Subcutaneous abdominal adipose tissue (tissue), 5 donors: Measurements from ENCODE around the gene FGF2.
A peak's percentile ranks its signal among the peaks of the same experiment; 100 is the strongest.

ENCODE experiments used
- H3K27ac ChIP-seq: one replicate; pipeline ENCODE4 v1.7.0; 2013; ENCODE audit warnings: low read depth, mild to moderate bottlenecking, inconsistent platforms, low read length, moderate library complexity
- H3K27me3 ChIP-seq, 5 donors: one replicate each; pipeline ENCODE4 v1.7.0; 2013; ENCODE audit warnings: low read length in 5 of 5, inconsistent platforms in 1 of 5; ENCODE audit not compliant: control insufficient read depth in 5 of 5, insufficient read depth in 4 of 5
- H3K36me3 ChIP-seq, 5 donors: one replicate each; pipeline ENCODE4 v1.7.0; 2013; ENCODE audit warnings: low read length in 5 of 5; ENCODE audit not compliant: control insufficient read depth in 5 of 5, insufficient read depth in 5 of 5
- H3K4me1 ChIP-seq, 5 donors: one replicate each; pipeline ENCODE4 v1.7.0; 2013; ENCODE audit warnings: low read length in 5 of 5, mild to moderate bottlenecking in 3 of 5, moderate library complexity in 1 of 5; ENCODE audit not compliant: control insufficient read depth in 5 of 5, insufficient read depth in 5 of 5
- H3K4me3 ChIP-seq, 5 donors: one replicate each; pipeline ENCODE4 v1.7.0; 2013; ENCODE audit warnings: low read length in 5 of 5, low read depth in 1 of 5
- H3K9ac ChIP-seq, 5 donors: one replicate each; pipeline ENCODE4 v1.7.0; 2013; ENCODE audit warnings: low read length in 5 of 5, mild to moderate bottlenecking in 4 of 5, moderate library complexity in 3 of 5
- H3K9me3 ChIP-seq, 5 donors: one replicate each; pipeline ENCODE4 v1.7.0; 2013; ENCODE audit warnings: low read length in 5 of 5; ENCODE audit not compliant: control insufficient read depth in 5 of 5
- donor health status: healthy.
- donor health status: healthy.
- donor health status: healthy.
- donor health status: healthy.
- donor health status: healthy.

Gene FGF2

GRCh38 chr4:122899682-122900081 lies 73.1 kb downstream of the FGF2 start:
- Histone ChIP-seq H3K4me1 (peaks cover 0 to 14% (median 0%) of the 10 kb centered on the region in 5 donors), H3K9ac (no peak overlapping the region), H3K27me3 (no peaks in the 10 kb centered on the region), H3K4me3 (no peak overlapping the region), H3K27ac (peak overlapping the region; percentile 61), H3K36me3 (peaks cover 0 to 4% (median 2%) of the 10 kb centered on the region in 5 donors), H3K9me3 (no peaks in the 10 kb centered on the region)

DNA sequence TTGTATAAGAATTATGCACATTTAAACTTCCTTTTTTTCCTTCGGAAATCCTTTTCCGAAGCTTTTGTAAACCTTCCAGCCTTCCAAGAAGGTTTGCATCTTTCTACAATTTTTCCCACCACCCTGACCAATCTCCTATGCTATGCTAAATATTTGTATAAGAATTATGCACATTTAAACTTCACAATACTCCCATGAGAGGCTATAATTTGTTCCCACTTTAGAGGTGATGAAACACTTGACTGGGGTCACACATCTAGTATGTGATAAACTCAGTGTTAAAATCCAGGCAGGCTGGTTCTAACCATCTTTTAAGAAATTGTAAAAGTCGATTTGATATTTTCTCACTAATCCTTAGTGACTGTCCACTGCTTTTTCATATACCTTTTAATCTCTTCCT lies 73.7 kb downstream of the FGF2 start:
- Histone ChIP-seq H3K9me3 (no peaks in the 10 kb centered on the region), H3K36me3 (peaks cover 0 to 4% (median 2%) of the 10 kb centered on the region in 5 donors), H3K9ac (no peak overlapping the region), H3K4me1 (peaks cover 0 to 14% (median 0%) of the 10 kb centered on the region in 5 donors), H3K4me3 (no peak overlapping the region), H3K27me3 (no peaks in the 10 kb centered on the region), H3K27ac (peak overlapping the region; percentile 31)

- peaks cover 0 to 14% (median 0%) of the 10 kb centered on the region in 5 donors for H3K4me1 ChIP-seq
- H3K9me3 ChIP-seq = no peaks in the 10 kb centered on the region
- H3K36me3 ChIP-seq = peaks cover 0 to 3% (median under 1%) of the 10 kb centered on the region in 5 donors
- no peak overlapping the region for H3K9ac ChIP-seq
- no peaks in the 10 kb centered on the region for H3K27me3 ChIP-seq
- peak overlapping the region; percentile 31 for H3K27ac ChIP-seq
- H3K4me3 ChIP-seq = no peak overlapping the region
Measured at GRCh38 chr4:122901247-122902010, 74.8 kb downstream of the FGF2 start.

DNA sequence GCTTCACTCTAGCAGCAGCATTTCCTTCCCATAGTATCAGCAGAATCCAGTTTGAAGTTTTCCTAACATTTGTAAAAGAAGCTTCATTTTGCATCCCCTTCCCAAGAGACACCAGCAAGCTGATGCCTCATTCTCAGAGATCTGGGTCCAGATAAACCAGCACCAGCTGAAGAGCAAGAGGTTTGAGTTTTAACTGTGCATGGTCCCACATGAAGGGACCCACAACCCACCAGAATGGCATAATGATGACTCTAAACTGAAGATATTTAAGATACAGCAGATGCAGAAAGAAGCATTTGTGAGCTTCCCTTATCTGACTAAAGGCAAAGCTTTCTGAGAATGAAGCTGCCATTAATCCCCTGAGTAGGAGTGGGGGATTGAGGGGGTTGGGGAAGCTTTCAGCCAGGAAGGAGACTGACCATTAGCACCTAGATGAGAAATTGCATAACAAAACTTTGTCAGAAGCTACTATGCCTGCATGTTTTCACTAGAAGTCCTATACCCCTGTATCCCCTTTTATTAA lies 77.2 kb downstream of the FGF2 start:
- peaks cover 0 to 3% (median 0%) of the 10 kb centered on the region in 5 donors for H3K36me3 ChIP-seq
- no peaks in the 10 kb centered on the region for H3K9me3 ChIP-seq
- no peaks in the 10 kb centered on the region for H3K27me3 ChIP-seq
- no peak overlapping the region for H3K9ac ChIP-seq
- peaks cover 0 to 9% (median 0%) of the 10 kb centered on the region in 5 donors for H3K4me1 ChIP-seq
- H3K27ac ChIP-seq = no peak overlapping the region
- H3K4me3 ChIP-seq = no peak overlapping the region

- H3K4me3 ChIP-seq = no peak overlapping the region
- peaks cover 0 to 11% (median 0%) of the 10 kb centered on the region in 5 donors for H3K4me1 ChIP-seq
- no peak overlapping the region for H3K9ac ChIP-seq
- peaks cover 0 to 5% (median 0%) of the 10 kb centered on the region in 5 donors for H3K36me3 ChIP-seq
- no peaks in the 10 kb centered on the region for H3K9me3 ChIP-seq
- H3K27me3 ChIP-seq = no peaks in the 10 kb centered on the region
- no peak overlapping the region for H3K27ac ChIP-seq
Measured at GRCh38 chr4:122906859-122907305, 80.3 kb downstream of the FGF2 start.

- H3K4me3 ChIP-seq = no peak overlapping the region
- no peaks in the 10 kb centered on the region for H3K27me3 ChIP-seq
- H3K9ac ChIP-seq = no peak overlapping the region
- no peaks in the 10 kb centered on the region for H3K9me3 ChIP-seq
- peaks cover 0 to 5% (median 0%) of the 10 kb centered on the region in 5 donors for H3K36me3 ChIP-seq
- no peak overlapping the region for H3K27ac ChIP-seq
- H3K4me1 ChIP-seq = peaks cover 0 to 14% (median 0%) of the 10 kb centered on the region in 5 donors
Measured at GRCh38 chr4:122908223-122908622, 81.6 kb downstream of the FGF2 start.

GRCh38 chr4:122909683-122910082 lies 83.1 kb downstream of the FGF2 start:
- no peak overlapping the region for H3K4me3 ChIP-seq
- H3K36me3 ChIP-seq = peaks cover 0 to 5% (median 0%) of the 10 kb centered on the region in 5 donors

GRCh38 chr4:122911588-122911987 lies 85.0 kb downstream of the FGF2 start:
- H3K36me3 ChIP-seq = peaks cover 0 to 7% (median 3%) of the 10 kb centered on the region in 5 donors
- H3K4me1 ChIP-seq = peaks cover 0 to 16% (median 0%) of the 10 kb centered on the region in 5 donors
- no peaks in the 10 kb centered on the region for H3K27me3 ChIP-seq
- no peak overlapping the region for H3K9ac ChIP-seq
- H3K4me3 ChIP-seq = no peak overlapping the region
- H3K27ac ChIP-seq = peak overlapping the region; percentile 14
- no peaks in the 10 kb centered on the region for H3K9me3 ChIP-seq

More at GRCh38 chr4:122909683-122910082, 83.1 kb downstream of the FGF2 start:
- Histone ChIP-seq H3K4me1 (peaks cover 0 to 16% (median 0%) of the 10 kb centered on the region in 5 donors), H3K27me3 (no peaks in the 10 kb centered on the region), H3K9ac (no peak overlapping the region), H3K27ac (peak overlapping the region; percentile 68), H3K9me3 (no peaks in the 10 kb centered on the region)

GRCh38 chr4:122912810-122913575 lies 86.4 kb downstream of the FGF2 start:
- H3K4me1 ChIP-seq = peaks cover 0 to 16% (median 0%) of the 10 kb centered on the region in 5 donors
- no peak overlapping the region for H3K4me3 ChIP-seq
- peaks cover 0 to 9% (median 3%) of the 10 kb centered on the region in 5 donors for H3K36me3 ChIP-seq
- H3K9me3 ChIP-seq = no peaks in the 10 kb centered on the region
- H3K27ac ChIP-seq = no peak overlapping the region
- peak overlapping the region in 1 of 5 donors; percentile 32 for H3K9ac ChIP-seq
- no peaks in the 10 kb centered on the region for H3K27me3 ChIP-seq
